GM19238 (cell line): ENCODE data around the gene FAM240A.

Source experiments
- DNase-seq: peaks from one replicate; pipeline ENCODE4 v3.0.0; 2011; ENCODE audit warnings: low spot score; ENCODE audit not compliant: insufficient read length

The FAM240A gene

GRCh38 chr3:46661776-46662766 lies 49.7 kb downstream of the FAM240A start:
- no peak for DNase-seq

GRCh38 chr3:46662771-46663551 lies 50.6 kb downstream of the FAM240A start:
- DNase-seq: no peak

- DNase-seq: peak; percentile 2
Observed at GRCh38 chr3:46663591-46664135, 51.3 kb downstream of the FAM240A start.

- DNase-seq: no peak
Observed at GRCh38 chr3:46664188-46664970, 52.1 kb downstream of the FAM240A start.

GRCh38 chr3:46664971-46665762 lies 52.8 kb downstream of the FAM240A start:
- peak; percentile 0 for DNase-seq

- no peak for DNase-seq
Observed at GRCh38 chr3:46665763-46666452, 53.6 kb downstream of the FAM240A start.

GRCh38 chr3:46666453-46666845 lies 54.1 kb downstream of the FAM240A start:
- DNase-seq: peak; percentile 4

GRCh38 chr3:46667061-46667621 lies 54.8 kb downstream of the FAM240A start:
- no peak for DNase-seq

- no peak for DNase-seq
Observed at GRCh38 chr3:46667657-46668056, 55.3 kb downstream of the FAM240A start.

- DNase-seq: peak; percentile 0
Observed at GRCh38 chr3:46668116-46668515, 55.8 kb downstream of the FAM240A start.

GRCh38 chr3:46668591-46668990 lies 56.3 kb downstream of the FAM240A start:
- no peak for DNase-seq

- no peak for DNase-seq
Observed at GRCh38 chr3:46669191-46669999, 57.1 kb downstream of the FAM240A start.

GRCh38 chr3:46670000-46670890 lies 57.9 kb downstream of the FAM240A start:
- DNase-seq: no peak

GRCh38 chr3:46670891-46671427 lies 58.6 kb downstream of the FAM240A start:
- no peak for DNase-seq

- DNase-seq: no peak
Observed at GRCh38 chr3:46671541-46672348, 59.4 kb downstream of the FAM240A start.

GRCh38 chr3:46672349-46672695 lies 60.0 kb downstream of the FAM240A start:
- no peak for DNase-seq
